Measurements from ENCODE around the gene NPTN.

NPTN gene

GRCh38 chr15:73517566-73517965 lies 115.6 kb downstream of the NPTN start:
- no peak for DNase-seq

DNA sequence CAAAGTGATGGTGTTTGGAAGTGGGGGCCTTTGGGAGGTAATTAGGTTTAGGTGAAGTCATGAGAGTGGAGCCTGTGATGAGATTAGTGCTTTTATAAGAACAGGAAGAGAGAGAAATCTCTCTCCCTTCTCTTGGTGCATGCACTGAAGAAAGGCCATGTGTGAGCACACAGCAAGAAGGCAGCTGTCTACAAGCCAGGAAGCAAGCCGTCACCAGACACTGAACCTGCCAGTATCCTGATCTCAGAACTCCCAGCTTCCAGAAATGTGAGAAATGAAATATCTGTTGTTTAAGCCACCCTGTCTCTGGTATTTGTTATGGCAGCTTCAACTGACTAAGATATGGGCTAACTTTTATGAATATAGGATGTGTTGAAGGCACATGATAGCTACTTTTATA lies 117.7 kb downstream of the NPTN start:
- DNase-seq, result no peak

All from fibroblast of skin of back (primary cell).